HG02642 (cell line): ENCODE data around the gene USP21.

ENCODE experiments used
- ATAC-seq: cut with Tn5 transposase; IDR thresholded peaks from one replicate; pipeline ENCODE4 v1.9.1; 2021; ENCODE audit warnings: mild to moderate bottlenecking; ENCODE audit not compliant: unreplicated experiment, poor library complexity

Gene USP21

DNA sequence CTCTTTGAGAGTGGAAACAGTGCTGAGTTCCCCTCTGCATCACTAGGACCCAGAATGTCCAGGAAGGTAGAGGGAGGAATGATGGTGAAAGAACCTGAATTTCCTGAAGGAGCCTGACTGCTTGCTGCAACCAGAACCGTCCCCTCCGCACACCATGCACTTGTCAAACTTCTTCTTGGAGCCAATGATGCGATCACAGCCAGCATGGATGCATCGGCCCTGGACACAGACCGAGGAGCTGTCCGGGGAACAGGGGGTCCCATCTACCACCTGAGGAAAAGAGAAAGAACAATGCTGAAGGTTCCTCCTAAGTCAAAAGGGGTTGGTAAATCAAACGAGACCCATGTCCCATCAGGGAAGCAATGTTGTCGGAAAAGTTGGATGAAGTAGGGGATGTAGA, 32.7 kb downstream of the USP21 start:
- no peak for ATAC-seq

DNA sequence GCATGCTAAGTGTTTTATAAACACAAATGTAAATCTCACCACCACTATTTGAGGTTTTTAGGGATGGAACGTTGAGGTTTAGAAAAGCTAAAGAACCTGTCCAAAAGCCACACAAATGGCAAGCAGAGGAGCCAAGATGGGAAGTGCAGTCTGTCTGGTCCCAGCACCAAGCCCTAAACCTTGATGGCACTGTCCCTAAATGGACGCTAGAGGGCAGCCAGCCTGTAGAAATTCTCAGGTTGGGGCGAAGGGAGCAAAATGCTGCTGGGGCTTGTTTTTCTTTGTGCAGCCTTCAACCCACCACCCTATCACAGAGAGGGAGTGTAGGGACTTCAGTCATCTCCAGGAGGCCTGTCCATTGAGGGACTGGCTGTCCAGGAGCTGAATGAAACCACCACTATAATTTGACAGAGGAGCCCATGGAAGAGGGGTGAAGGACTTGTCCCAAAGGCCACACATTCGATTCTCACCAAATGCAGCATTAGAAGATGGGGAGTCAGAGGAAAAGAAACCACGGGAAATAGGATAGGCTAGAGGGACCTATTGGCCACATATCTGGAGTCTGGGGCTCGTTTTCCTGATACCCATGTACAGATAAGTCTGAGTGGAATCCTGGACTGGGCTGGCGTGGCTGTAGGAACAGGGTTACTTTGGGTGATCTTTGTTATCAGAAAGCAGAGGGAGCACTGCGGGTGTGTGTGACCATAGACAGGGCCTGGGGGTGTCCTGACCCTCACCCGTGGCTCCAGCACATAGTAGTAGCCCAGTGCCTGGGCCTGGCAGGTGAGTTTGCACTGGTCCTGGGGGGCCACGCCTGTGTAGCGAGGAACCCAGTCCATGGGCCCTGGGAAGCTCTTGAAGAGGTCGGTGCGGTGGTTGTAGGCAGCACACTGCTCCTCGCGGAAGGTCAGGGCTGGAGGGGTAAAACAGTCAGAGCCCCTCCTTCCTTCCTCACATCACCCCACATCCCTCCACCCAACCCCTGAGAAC, 33.5 kb downstream of the USP21 start:
- peak; percentile 68 for ATAC-seq

DNA sequence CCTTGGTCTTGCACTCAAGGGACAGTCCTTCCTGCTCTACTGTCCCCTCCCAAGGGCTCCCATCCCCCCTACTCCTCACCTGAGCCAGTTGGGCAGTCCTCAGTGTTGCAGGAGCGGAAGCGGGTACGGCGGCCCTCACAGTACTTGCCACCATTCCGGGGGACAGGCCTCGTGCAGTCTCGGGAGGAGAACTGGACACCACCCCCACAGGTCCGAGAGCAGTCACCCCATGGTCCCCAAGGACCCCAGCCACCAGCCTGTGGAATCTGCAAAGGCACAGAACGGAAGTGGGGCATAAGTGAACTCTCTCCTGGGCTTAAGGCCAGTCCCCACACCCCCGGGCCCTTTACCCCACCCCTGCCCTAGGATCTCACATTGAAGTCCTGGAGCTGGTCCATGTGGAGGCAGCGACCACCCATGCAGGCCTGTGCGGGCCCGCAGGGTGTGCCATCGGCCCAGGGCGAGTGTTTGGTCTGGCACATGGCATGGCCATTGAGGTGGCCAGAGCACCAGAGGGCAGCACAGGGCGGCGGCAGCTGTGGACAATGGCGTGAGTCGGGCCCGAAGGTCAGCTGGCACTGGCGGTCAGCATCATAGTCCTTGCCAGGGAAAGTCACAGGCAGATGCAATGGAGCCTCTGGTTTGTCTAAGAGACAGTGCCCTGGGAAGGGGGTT, 34.4 kb downstream of the USP21 start:
- no peak for ATAC-seq

DNA sequence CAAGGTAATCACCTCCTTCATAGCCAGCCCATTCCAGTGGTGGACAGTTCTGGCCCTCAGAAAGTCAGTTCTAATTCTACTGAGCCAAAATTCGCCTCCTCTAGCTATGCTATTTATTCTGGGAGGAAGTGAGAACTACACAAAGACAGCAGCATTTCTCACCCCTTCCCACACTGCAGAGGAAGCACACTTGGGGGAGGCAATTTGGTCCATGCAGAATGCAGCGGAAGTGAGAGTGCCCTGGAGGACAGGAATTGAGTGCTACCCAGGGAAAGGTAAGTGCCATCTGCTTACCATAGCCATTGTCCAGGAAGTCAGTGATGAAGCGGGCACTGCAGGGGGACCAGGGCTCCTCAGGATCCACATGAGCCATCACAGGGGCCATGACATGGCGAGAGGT, 35.9 kb downstream of the USP21 start:
- no peak for ATAC-seq

DNA sequence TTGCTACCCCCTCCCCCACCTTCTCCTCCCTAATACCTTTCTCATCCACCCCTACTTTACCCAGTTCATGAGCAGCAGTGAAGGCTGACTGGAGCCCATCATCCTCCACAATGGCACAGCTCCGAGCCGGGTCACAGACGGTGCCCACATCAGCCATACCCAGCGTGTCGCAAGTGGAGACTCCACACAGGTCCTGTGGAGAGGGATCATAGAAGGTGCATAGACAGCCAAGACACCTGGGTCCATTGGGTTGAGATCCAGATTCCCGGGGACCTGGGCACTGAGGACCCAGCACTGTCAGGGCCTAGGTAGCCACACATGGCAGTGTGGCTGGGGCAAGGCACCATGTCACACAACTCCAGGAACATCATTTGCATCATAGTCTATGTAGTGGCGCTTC, 36.8 kb downstream of the USP21 start:
- no peak for ATAC-seq

DNA sequence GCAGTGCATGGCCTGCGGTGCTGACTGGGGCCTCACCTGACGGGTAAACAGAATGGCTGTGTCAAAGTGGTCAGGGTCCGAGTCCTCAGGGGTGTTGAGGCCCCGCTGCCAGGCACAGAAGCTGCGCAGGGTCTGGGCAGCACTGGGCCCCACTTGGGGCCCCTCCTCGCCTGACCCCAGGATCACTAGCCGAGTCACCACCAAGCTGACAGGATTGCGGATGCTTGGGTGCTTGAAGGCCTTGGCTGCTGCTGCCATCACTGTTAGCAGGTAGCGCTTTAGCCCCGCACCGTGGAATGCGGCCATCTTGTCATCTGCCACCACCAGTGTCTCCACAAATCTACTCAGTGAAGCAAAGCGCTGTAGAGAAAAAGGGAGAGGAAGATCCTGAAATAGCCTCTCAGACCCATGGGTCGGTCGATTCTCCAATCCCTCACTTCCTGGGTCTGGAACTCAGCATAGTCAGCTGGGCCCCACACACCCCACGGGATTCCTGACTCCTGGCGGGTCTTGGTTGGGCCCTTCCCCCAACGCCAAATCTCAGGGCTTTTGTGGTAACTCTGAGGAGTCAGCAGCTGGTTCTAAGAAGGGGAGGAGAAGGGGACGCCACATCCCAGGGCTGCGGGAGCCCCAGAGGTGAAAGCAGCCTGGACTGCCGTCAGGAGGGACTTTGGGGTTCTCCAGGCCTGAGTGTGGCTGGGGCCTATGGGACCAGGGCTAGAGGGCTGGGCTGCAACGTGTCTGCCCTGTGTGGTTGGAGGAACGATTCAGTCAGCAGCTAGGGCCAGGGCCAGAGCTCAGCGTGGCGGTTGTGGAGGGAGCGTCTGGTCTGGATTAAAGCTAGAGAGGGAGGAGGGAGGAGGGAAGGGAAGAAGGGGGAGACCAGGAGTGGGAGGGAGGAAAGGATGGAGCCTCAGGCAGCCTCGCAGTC, 37.5 kb downstream of the USP21 start:
- no peak for ATAC-seq

DNA sequence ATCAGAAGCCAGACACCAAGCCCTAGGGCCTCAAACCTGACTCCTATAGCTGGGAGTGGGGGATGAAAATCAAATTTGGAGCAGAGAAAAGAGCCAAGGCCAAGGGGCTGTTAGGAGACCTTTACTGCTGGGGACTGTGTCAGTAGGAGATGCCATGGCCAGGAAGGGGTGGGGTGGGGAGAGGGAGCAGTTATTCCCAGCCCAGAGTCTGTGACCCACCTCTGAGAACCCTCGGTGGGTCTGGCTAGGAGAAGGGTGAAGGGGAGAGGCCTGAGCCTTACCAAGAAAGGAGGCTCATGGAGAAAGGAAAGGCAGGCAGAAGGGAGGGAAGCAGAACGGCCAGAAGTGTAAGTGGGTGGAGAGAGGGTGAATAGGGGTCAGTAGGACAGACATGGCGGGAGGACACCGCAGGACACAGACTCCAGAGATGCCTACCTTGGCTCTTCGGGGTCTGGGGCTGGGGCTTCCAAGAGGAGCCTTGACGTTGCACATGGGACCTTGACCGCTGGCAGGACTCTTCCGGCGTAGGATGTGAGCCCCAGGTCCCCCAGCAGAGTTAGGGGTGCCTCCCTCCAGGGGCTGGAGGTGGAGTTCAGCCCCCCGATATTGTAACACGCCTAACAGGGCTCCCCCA, 38.4 kb downstream of the USP21 start:
- ATAC-seq, result no peak

DNA sequence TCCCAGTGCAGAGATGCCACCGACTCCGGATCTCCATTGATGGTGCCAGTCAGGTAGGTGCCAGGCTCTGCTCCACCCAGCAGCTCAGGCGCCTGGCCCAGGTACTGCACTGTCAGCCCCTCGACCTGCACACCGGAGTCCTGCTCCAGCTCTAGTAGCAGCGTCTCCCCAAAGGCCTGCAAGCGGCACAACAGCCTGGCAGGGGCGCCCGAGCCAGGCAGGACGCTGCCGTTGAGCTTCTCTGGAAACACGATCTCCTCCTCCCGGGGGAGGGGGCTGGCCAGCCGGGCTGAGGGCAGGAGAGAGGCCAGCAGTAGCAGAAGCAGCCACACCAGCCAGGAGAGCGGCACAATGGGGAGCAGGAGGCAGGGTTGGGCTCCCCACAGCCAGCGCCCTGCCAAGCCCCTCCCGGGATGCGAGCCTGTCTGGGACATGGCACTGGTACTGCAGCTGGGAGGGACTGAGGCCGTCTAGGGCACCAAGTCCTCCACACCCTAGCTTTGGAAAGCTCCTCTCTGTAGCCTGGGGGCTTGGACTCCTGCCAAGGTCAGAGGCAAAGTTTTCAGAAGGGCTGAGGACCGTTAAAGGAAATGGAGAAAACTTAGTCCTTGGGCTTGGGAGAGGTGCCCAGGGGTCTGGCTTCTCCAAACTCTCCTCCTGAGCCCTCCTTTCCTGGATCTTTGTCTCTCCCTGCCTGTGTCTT, 39.0 kb downstream of the USP21 start:
- no peak for ATAC-seq

DNA sequence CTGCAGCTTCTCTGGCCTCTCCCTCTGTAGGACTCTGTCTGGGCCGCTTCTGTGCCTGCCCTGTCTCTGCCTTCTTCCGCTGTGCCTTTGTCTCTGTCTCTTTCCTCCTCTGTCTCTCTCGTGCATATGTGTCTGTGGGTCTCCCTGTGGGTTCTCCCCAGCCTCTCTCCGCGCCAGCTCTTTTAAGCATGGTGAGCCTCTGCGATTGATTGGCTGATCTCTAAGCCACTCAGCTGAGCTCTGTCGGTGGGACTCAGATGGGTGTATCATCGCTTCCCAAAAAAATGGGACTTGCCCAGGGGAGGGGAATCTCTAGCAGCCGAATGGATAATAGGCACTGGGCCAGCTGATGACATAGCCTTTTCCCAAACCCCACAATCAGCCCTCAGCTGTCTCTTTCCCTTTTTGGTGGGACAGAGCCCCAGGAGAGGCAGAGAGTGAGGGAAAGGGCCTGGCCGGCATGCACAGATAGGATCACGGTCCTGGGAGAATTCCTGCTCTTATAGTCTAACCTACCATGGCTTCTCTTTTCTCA, 39.7 kb downstream of the USP21 start, which contains the start of gene ADAMTS4:
TSS of gene ADAMTS4 (minus strand) at position 158 of the 535 bp plus-strand sequence. CDS start 427 bp downstream, outside the sequence.
- no peak for ATAC-seq

DNA sequence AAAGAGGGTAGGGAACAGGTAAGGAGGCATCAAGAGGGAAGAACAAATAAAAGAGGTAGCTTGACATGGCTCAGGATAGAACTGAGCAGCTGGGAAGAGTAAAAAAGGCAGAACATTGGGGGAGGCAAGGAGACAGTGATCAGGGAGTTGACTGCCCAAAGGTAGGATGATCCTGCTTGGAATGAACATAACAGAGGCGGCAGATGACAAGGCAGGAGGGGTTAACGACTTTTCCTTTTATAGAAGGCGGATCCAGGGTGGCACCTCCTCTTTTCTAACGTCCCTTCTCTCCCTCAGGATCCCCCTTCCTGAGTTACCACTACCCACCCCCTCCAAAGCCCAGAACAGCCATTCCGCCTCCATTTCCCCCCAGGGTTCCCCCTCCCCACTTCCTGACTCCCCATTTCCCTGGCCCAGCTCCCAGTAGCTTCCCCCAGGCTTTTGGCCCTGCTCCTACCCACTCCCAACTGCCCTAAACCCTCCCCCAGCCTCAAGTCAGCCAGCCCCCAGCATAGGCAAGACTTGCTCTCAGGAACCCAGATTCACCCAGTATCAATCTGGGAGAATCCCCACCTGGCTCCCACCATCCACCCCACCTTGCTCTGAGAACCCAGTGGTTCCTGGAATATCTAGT, 40.3 kb downstream of the USP21 start:
- ATAC-seq, result no peak

DNA sequence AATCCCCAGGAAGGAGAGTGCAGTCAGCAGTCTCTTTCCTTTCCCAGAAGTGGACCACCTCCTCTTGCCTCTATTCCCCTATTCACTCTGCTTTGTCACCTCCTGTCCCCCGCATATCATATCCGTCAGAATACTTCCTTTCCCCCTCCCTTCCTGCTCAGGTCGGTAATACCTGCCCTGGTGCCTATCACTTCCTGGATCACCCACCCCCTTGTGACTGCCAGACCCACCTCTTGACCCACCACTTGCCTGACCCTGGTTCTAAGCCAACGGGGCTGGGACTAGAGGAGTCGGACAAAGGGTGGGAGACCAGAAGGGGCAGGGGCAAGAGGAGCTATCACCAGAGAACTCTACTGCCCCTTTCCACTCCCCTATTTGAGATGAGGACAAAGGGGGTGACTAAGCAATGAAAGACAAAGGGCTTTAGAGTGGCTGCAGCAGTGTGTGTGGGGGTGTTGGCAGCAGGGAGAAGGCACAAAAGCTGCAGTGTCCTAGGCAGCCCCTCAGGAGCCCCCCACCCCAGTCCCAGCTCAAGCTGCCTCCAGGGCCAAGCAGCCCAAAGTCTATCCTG, 41.2 kb downstream of the USP21 start:
- no peak for ATAC-seq

DNA sequence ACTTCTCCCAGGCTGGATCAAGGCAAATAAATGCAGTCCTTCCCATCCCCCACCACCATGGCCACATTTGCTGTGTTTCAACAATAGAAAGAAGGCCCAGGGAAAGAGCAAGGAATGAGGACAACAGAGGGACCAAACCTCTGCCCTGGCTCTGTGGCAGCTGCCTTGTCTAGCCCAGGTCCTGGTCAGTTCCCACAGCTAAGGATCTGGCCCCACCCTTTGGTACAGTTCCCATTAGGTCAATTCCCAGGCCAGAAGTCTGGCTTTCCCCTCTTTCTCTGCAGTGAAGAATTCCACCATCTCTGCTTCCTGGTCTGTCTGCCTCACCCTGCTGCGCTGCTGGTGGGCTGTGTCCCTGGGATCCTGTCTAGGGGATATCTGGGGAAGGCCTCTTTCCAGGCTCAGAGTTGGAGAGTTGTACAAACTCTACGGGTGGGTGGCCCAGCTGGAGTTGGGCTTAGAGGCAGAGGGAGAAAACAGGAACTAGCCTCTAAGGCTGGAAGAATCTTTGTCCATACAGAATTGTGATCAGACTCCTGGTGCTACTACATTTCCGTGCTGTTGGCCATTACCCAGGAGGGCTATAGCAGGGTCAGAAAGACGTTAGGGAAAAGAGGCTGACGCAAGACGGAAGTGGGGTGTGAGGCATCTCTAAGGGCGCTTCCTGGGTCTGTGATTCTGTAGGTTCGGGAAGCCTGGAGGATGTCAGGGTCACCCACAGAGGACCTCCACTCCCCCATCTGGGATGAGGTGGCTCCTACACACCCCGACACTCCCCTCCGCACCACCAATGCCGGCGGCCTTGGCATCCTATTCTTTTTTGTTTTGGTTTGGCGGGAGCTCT, 41.9 kb downstream of the USP21 start:
- no peak for ATAC-seq

DNA sequence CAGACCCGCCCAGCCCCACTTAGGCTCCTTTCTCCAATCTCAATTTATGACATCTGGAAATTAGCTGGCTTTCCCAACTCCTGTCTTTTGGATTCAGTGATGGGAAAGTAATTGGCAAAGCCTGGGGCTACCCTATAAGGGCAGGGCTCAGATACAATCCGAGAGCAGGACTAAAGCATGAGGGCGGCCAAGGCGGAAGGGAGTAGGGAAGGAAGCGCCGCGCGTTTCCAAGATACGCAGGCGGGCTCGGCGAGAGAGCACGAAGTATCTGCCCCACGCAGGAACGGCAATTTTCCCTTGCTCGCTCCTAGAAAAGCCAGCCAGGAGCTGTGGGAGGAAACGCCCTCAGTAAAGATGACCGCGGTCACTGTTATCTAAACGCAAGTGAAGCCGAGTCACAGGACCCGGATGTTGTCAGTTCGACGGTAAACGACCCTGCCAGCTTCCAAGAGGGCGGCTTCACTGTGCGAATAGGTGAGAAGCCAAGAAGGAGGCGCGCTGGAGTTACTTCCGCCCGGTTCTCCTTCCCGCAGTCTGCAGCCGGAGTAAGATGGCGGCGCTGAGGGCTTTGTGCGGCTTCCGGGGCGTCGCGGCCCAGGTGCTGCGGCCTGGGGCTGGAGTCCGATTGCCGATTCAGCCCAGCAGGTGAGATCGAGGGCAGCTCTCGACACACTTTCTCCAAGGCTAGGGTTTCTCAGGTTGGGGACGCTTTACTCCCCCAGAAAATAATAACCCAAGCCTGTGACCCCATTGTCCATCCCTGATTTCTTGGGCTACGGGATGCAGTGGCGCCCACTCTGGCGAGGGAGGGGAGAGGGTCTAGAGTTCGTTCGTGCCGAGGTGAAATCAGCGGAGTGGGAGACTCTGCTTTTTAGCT, 42.8 kb downstream of the USP21 start, which contains the start of gene NDUFS2:
TSS of gene NDUFS2 (plus strand) at position 532 of the 877 bp plus-strand sequence. CDS start at position 551, 19 bp downstream.
- ATAC-seq, result peak; percentile 93

DNA sequence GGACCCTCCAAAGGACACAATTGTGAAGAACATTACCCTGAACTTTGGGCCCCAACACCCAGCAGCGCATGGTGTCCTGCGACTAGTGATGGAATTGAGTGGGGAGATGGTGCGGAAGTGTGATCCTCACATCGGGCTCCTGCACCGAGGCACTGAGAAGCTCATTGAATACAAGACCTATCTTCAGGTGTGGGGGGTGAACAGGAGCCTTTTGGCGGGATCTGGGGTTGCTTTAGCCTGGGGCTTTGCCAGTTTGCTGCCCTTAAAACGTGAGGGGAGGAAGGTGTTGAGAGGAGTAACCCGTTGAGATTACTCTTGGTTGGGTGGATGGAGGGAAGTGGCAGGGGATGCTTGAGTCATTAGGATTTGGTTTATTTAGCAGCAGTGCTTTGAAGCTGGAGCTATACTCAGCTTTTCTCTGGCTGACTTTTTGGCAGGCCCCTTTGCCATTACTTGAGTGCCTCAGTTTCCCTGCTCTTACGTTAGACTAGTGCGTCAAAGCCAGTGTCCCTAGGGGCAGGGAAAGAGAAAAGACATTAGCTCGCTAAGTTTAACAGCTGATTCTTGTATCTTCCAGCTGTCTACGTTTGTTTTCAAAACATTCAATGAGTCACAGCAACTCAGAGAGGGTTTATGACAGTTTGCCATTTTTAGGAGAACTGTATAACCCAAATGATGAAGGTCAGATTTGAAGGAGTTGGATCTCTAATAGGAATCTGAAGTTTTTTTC, 47.3 kb downstream of the USP21 start:
- ATAC-seq, result no peak

DNA sequence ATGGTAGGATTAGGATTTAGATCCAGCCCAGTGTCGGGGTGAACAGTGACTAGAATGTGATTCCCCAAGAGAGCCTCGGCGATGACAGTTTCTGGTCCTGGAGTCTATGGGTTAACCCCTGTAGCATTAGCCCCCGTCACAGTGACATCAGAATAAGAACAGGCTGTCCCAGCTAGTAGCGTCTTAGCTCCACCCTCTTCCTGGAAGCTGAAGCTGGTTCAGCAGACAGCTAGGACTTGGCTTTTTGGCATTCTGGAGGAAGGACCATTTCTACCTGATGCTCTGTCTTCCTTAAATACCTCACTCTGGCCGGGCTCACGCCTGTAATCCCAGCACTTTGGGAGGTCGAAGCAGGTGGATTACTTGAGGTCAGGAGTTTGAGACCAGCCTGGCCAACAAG, 47.9 kb downstream of the USP21 start:
- no peak for ATAC-seq
